HepG2 (cell line): ENCODE results near the gene KLHL12. TPM values are rescaled to one million over a fixed set of nuclear protein-coding genes. Genes with fewer than 3 reads are reported as not detected.

Experiments used
- ATAC-seq: fragments of 200-7000 bp; cut with Tn5 transposase; 3 replicates; pipeline ENCODE4 v1.9.1; 2020; ENCODE audit warnings: mild to moderate bottlenecking, moderate library complexity
- BruUV-seq: library from RNA; stranded (reverse); fragments of 400-500 nt; replicated peaks from 2 replicates; lab custom pipeline; 2021; lab: Mats Ljungman, UMichigan
- CTCF ChIA-PET: fragments of 300-600 bp; formaldehyde crosslinking; extraction: SDS; loops from one replicate; lab custom pipeline; 2021; ENCODE audit warnings: low total read pairs, inconsistent platforms, low intra/inter-chr PET ratio; lab: Yijun Ruan, JAX
- POLR2A ChIA-PET: fragments of 350-600 bp; sonication (Branson Sonifier 250); formaldehyde crosslinking; loops from one replicate; lab custom pipeline; 2020; ENCODE audit warnings: antibody characterized with exemption, inconsistent platforms; lab: Yijun Ruan, JAX
- DNase-seq: peaks from one replicate; pipeline ENCODE4 v3.0.0-alpha.2; 2015; ENCODE audit warnings: low spot score
- FAIRE-seq: peaks from 3 replicates; lab custom pipeline; 2011; peaks lifted over from hg19 to GRCh38; lab: Jason Lieb, UNC
- H2AFZ ChIP-seq: one replicate; pipeline ENCODE4 v1.6.1; 2011; ENCODE audit warnings: low read length, inconsistent platforms
- H3K27ac ChIP-seq: fragments of 300-600 bp; 3 replicates; pipeline ENCODE4 v1.8.0; 2011; ENCODE audit warnings: mixed run types, mild to moderate bottlenecking, mixed read lengths, low read length, inconsistent platforms; ENCODE audit not compliant: insufficient read depth; ENCODE audit errors: extremely low read length
- H3K27me3 ChIP-seq, 2 experiments: fragments of 200-600 bp in 1 of 2; 2 replicates in 1 of 2; 3 replicates in 1 of 2; pipeline versions ENCODE4 v1.6.0 to v1.8.0; 2011; ENCODE audit warnings: low read length in 2 of 2, mild to moderate bottlenecking in 2 of 2, moderate library complexity in 2 of 2, inconsistent platforms in 1 of 2; ENCODE audit not compliant: insufficient read depth in 2 of 2, control insufficient read depth in 1 of 2
- H3K36me3 ChIP-seq, 2 experiments: fragments of 200-600 bp in 1 of 2; replicated peaks in 1 of 2; 2 replicates in 1 of 2; 3 replicates in 1 of 2; pipeline versions ENCODE4 v1.5.1 to v1.8.0; 2011; ENCODE audit warnings: low read length in 2 of 2, inconsistent platforms in 1 of 2; ENCODE audit not compliant: insufficient read depth in 2 of 2, control insufficient read depth in 1 of 2
- H3K4me1 ChIP-seq: 2 replicates; pipeline ENCODE4 v1.5.1; 2012; ENCODE audit warnings: low read length, inconsistent platforms; ENCODE audit not compliant: insufficient read depth
- H3K4me2 ChIP-seq: 2 replicates; pipeline ENCODE4 v1.6.0; 2011; ENCODE audit warnings: low read depth, low read length, inconsistent platforms
- H3K4me3 ChIP-seq, 3 experiments: fragments of 200-600 bp in 1 of 3; sonication (generic), shearing (Covaris generic) in 1 of 3; replicated peaks in 1 of 3; 2 replicates each; pipeline ENCODE4 v1.5.1; 2011 to 2016; ENCODE audit warnings: low read length in 3 of 3, inconsistent platforms in 2 of 3, low read depth in 2 of 3, mild to moderate bottlenecking in 2 of 3, control low read depth in 1 of 3, mixed read lengths in 1 of 3; ENCODE audit not compliant: insufficient read depth in 1 of 3
- H3K79me2 ChIP-seq: one replicate; pipeline ENCODE4 v1.6.1; 2011; ENCODE audit warnings: low read length, inconsistent platforms; ENCODE audit not compliant: insufficient read depth
- H3K9ac ChIP-seq: 2 replicates; pipeline ENCODE4 v1.6.0; 2011; ENCODE audit warnings: mild to moderate bottlenecking, low read depth, low read length, inconsistent platforms; ENCODE audit not compliant: insufficient read depth
- H3K9me3 ChIP-seq: 2 replicates; pipeline ENCODE4 v1.5.1; 2012; ENCODE audit warnings: mild to moderate bottlenecking, low read length
- H4K20me1 ChIP-seq: 2 replicates; pipeline ENCODE4 v1.6.0; 2011; ENCODE audit warnings: inconsistent platforms, mild to moderate bottlenecking, low read length, moderate library complexity; ENCODE audit not compliant: insufficient read depth
- ATRX ChIP-seq: sonication (generic); formaldehyde crosslinking; IDR thresholded peaks from 2 replicates; pipeline ENCODE4 v1.4.0; 2020; ENCODE audit warnings: missing genetic modification reagents, borderline replicate concordance
- CEBPB ChIP-seq: IDR thresholded peaks from 2 replicates; pipeline ENCODE4 v1.6.1; 2011; ENCODE audit warnings: low read depth, low read length, improper control_type of control experiment, borderline replicate concordance
- CENPT ChIP-seq: sonication (generic); formaldehyde crosslinking; IDR thresholded peaks from 2 replicates; pipeline ENCODE4 v1.8.0; 2022; ENCODE audit warnings: low read depth, mild to moderate bottlenecking, moderate library complexity, missing genetic modification reagents
- DNMT3B ChIP-seq: conservative IDR thresholded peaks from 2 replicates; pipeline ENCODE4 v1.6.1; 2016; ENCODE audit warnings: missing biosample characterization, control low read depth
- HDAC1 ChIP-seq: sonication (generic); formaldehyde crosslinking; IDR thresholded peaks from 2 replicates; pipeline ENCODE4 v1.5.1; 2020; ENCODE audit warnings: mild to moderate bottlenecking, missing genetic modification reagents
- HOXA7 ChIP-seq: sonication (generic); formaldehyde crosslinking; IDR thresholded peaks from 2 replicates; pipeline ENCODE4 v1.8.1; 2022; ENCODE audit warnings: mild to moderate bottlenecking, missing genetic modification reagents, moderate library complexity
- MAFG ChIP-seq: sonication (generic); formaldehyde crosslinking; IDR thresholded peaks from 2 replicates; pipeline ENCODE4 v1.5.1; 2020; ENCODE audit warnings: mild to moderate bottlenecking, missing genetic modification reagents
- NAIF1 ChIP-seq: sonication (generic); formaldehyde crosslinking; IDR thresholded peaks from 2 replicates; pipeline ENCODE4 v1.5.0; 2020; ENCODE audit warnings: mild to moderate bottlenecking, missing genetic modification reagents, borderline replicate concordance
- SOX6 ChIP-seq, 2 experiments: fragments of 450-650 bp in 1 of 2; sonication (generic) in 1 of 2; formaldehyde crosslinking in 1 of 2; IDR thresholded peaks; 2 replicates each; pipeline versions ENCODE4 v1.4.0 to v1.6.1; 2017 to 2020; ENCODE audit warnings: antibody characterized with exemption in 1 of 2, mild to moderate bottlenecking in 1 of 2, missing genetic modification reagents in 1 of 2
- SPEN ChIP-seq: sonication (generic); formaldehyde crosslinking; IDR thresholded peaks from 2 replicates; pipeline ENCODE4 v1.5.1; 2020; ENCODE audit warnings: low read depth, mild to moderate bottlenecking, missing genetic modification reagents
- ZKSCAN1 ChIP-seq: fragments of 150-350 bp; IDR thresholded peaks from 2 replicates; pipeline ENCODE4 v1.6.1; 2014; ENCODE audit warnings: low read length
- WGBS: methylation state at CpG from one replicate; pipeline ENCODE4 v1.1.6; 2017; ENCODE audit warnings: low lambda C conversion rate; 5-methylcytosine and 5-hydroxymethylcytosine counted together
- in situ Hi-C: cut with HindIII; loops from 2 replicates; pipeline ENCODE4 v1.10.0; 2017; ENCODE audit warnings: low pct_unique_long_range_greater_than_20kb; ENCODE audit not compliant: extremely low pct_ligation_motif_present
- intact Hi-C: fragments of 100-400 bp; cut with micrococcal nuclease; formaldehyde crosslinking; loops from one replicate; pipeline ENCODE4 v1.10.0; 2022; ENCODE audit not compliant: unreplicated experiment
- polyA plus RNA-seq, 8 experiments: library from polyadenylated mRNA; depleted of rRNA in 3 of 8; stranded (reverse) in 7 of 8; unstranded in 1 of 8; fragments of >200 nt; fragmentation: Illumina TruSeq in 4 of 8; extraction: Trizol in 4 of 8; gene quantifications; 2 replicates each; pipeline versions ENCODE4 v1.2.1 to v1.2.3, GENCODE V29; 2011 to 2016; ENCODE audit warnings: low read depth in 4 of 8, missing spikeins in 1 of 8, mixed read lengths in 1 of 8; ENCODE audit not compliant: insufficient read depth in 1 of 8
- total RNA-seq, 5 experiments: library from RNA; depleted of rRNA; stranded (reverse); fragments of >200 nt; fragmentation: Illumina TruSeq; extraction: Trizol; gene quantifications; 2 replicates each; pipeline ENCODE4 v1.2.3, GENCODE V29; 2016; ENCODE audit warnings: low read depth in 1 of 5
- TF ChIP-seq, protein P1 (sequence below): sonication (generic); formaldehyde crosslinking; IDR thresholded peaks from 2 replicates; pipeline ENCODE4 v1.8.0; 2022; ENCODE audit warnings: missing genetic modification reagents, mild to moderate bottlenecking, inconsistent platforms, borderline replicate concordance
- TF ChIP-seq, protein P2 (sequence below): IDR thresholded peaks from 2 replicates; pipeline ENCODE4 v1.6.1; 2012; ENCODE audit warnings: inconsistent platforms
- TF ChIP-seq, protein P3 (sequence below): sonication (generic); formaldehyde crosslinking; IDR thresholded peaks from 2 replicates; pipeline ENCODE4 v1.4.0; 2020; ENCODE audit warnings: missing genetic modification reagents

The KLHL12 gene
- total and polyA plus RNA-seq, 2 of the 13 experiments (the other 11 are each of a cell fraction or from before 2014, with no cell fraction given) = 19.2 to 25.2 TPM

DNA sequence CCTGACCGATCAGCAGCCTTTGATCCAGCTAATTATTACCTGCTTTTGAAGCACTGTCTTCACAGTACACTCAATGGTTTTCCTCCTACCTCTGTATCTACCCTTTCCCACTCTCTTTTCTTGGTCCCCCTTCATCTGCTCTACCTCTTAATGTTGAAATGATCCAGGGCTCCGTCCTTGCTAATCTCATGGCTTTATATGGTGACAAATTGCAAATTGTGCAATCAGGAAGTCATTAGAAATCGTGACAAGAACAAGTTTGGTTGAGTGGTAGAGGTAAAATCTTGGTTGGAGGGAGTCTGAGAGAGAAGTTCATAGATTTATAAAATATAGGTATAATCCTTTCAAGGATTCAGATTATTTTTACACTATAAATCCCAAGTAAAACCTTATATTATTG, 49.6 kb upstream of the KLHL12 start:
- ATAC-seq (no peak), FAIRE-seq (no peak), DNase-seq (no peak)
- H3K4me3 ChIP-seq = no peak overlapping the region
- H3K79me2 ChIP-seq = no peaks in the 10 kb centered on the region
- in situ Hi-C loops (no loop called here), intact Hi-C loops (no loop called here)
- WGBS = under 1% methylated on average over 3 of the region's 3 CpGs
- H3K4me2 ChIP-seq = no peak overlapping the region
- no peaks in the 10 kb centered on the region for H3K4me1 ChIP-seq
- BruUV-seq = no TSS peak
- no peaks in the 10 kb centered on the region for H3K36me3 ChIP-seq
- no peaks in the 10 kb centered on the region for H3K9me3 ChIP-seq
- peak; percentile 63; the same call in 1 of the 2 replicates for TF ChIP-seq CEBPB
- no peak for TF ChIP-seq ATRX
- no peak overlapping the region for H3K9ac ChIP-seq
- H3K27me3 ChIP-seq = peaks cover 0 to 25% of the 10 kb centered on the region in 2 experiments; a peak in 2 of 5 replicates
- H3K27ac ChIP-seq = no peak overlapping the region
- H4K20me1 ChIP-seq = no peaks in the 10 kb centered on the region
- CTCF ChIA-PET = no interaction called here
- POLR2A ChIA-PET = no interaction called here
- no peak overlapping the region for H2AFZ ChIP-seq

DNA sequence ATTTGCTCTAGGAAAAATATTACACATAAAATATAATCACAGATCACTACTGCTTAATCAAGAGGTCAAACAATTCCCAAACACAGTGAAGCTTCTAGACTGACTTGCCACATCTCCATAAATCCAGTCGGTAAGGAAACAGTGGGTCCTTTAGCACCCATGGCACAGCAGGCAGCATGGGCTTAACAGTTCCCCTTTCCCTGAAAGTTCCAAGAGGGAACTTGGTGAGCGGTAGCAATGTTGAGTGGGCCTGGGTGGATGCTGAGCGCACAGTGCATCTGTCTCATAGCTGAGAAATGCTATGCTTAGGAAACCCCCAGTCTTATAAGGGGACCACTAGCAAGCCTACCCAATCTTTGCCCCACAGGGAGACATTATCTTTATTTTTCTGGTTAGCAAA, 47.8 kb upstream of the KLHL12 start:
- POLR2A ChIA-PET = no interaction called here
- ATAC-seq (no peak), DNase-seq (no peak), FAIRE-seq (no peak)
- Histone ChIP-seq H3K9ac (no peak overlapping the region), H3K4me3 (no peak overlapping the region), H3K27ac (no peak overlapping the region), H3K36me3 (no peaks in the 10 kb centered on the region), H3K4me1 (no peaks in the 10 kb centered on the region), H3K9me3 (no peaks in the 10 kb centered on the region), H3K27me3 (peaks cover 0 to 20% of the 10 kb centered on the region in 2 experiments; a peak in 2 of 5 replicates), H2AFZ (no peak overlapping the region), H3K4me2 (no peak overlapping the region), H3K79me2 (no peaks in the 10 kb centered on the region), H4K20me1 (no peaks in the 10 kb centered on the region)
- intact Hi-C loops (no loop called here), in situ Hi-C loops (no loop called here)
- no TSS peak for BruUV-seq
- CTCF ChIA-PET = no interaction called here
- WGBS = 40% methylated on average over 2 of the region's 3 CpGs
- TF ChIP-seq SOX6 (IDR thresholded peaks at IDR 0.05) (no peak), SOX6 (CRISPR knock-in tag; IDR thresholded peaks at IDR 0.05) (no peak), ZKSCAN1 (no peak), CENPT (CRISPR knock-in tag) (no peak), HOXA7 (CRISPR knock-in tag) (no peak), MAFG (no peak), SPEN (CRISPR knock-in tag) (no peak), DNMT3B (no peak), HDAC1 (CRISPR knock-in tag) (no peak), ATRX (no peak), NAIF1 (no peak)
- TF ChIP-seq, protein P1, sequence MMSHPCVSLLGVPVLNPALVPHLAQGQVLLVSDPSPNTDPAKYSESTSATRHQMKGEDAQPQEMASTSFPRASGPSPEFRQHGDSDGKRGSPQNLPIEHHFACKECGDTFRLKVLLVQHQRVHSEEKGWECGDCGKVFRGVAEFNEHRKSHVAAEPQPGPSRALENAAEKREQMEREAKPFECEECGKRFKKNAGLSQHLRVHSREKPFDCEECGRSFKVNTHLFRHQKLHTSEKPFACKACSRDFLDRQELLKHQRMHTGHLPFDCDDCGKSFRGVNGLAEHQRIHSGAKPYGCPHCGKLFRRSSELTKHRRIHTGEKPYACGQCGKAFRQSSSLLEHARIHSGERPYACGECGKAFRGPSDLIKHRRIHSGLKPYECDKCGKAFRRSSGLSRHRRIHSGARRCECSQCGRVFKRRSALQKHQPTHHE (CRISPR knock-in tag) = no peak
- TF ChIP-seq, protein P2, sequence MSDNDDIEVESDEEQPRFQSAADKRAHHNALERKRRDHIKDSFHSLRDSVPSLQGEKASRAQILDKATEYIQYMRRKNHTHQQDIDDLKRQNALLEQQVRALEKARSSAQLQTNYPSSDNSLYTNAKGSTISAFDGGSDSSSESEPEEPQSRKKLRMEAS = no peak
- TF ChIP-seq, protein P3, sequence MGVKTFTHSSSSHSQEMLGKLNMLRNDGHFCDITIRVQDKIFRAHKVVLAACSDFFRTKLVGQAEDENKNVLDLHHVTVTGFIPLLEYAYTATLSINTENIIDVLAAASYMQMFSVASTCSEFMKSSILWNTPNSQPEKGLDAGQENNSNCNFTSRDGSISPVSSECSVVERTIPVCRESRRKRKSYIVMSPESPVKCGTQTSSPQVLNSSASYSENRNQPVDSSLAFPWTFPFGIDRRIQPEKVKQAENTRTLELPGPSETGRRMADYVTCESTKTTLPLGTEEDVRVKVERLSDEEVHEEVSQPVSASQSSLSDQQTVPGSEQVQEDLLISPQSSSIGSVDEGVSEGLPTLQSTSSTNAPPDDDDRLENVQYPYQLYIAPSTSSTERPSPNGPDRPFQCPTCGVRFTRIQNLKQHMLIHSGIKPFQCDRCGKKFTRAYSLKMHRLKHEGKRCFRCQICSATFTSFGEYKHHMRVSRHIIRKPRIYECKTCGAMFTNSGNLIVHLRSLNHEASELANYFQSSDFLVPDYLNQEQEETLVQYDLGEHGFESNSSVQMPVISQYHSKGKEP (CRISPR knock-in tag) = no peak
